Right lobe of liver (tissue), 4 donors: ENCODE measurements around the gene THEM4.

Experiments used
- POLR2A ChIP-seq: fragments of 450-650 bp; IDR thresholded peaks from one replicate; pipeline ENCODE4 v1.6.1; 2017; ENCODE audit warnings: antibody characterized with exemption, mild to moderate bottlenecking
- TF ChIP-seq, protein P1 (sequence below), 4 donors: fragments of 200-600 bp in 3 of 4; fragments of 450-650 bp in 1 of 4; IDR thresholded peaks; one replicate each; pipeline versions ENCODE4 v1.5.1 to v1.8.0; 2016 to 2022; ENCODE audit warnings: antibody characterized with exemption in 4 of 4, mild to moderate bottlenecking in 2 of 4
- donor health status: DM: no; HTN: no; CAD: no.
- donor health status: DM: no; HTN: no; CAD: no.
- donor health status: DM: no; HTN: yes; CAD: no.

DNA sequence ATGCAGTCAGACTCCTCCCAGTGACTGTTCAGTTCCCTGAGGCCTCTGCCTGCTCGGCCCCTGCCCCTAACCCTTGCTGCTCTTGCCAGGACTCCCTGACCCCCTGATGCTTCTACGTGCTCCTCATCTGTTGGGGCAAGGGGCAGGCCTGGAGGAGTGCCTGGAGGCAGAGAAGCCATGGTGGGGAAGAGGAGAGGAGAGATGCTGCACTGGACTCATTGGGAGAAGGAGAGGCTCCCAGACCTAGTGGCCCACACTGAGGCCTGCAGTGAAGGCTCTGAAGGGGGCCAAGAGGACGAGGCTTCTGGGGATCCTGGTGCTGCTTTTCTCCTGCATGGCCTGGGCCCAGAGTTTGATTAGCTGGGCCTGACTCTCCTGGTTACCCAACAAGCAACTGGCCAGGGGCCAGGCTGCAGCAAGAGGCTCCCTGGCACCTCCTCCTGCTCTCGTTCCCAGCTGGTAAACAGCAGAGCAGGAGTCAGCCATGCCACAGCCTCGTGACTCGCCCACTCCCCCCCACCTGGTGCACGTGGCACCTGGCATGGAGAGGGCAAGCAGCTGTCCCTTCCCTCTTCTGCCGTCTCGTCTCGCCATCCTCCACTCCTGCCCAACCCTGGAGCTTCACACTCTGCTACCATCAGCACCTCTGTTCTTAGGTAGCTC, 76.9 kb downstream of the THEM4 start:
- TF ChIP-seq, protein P1, sequence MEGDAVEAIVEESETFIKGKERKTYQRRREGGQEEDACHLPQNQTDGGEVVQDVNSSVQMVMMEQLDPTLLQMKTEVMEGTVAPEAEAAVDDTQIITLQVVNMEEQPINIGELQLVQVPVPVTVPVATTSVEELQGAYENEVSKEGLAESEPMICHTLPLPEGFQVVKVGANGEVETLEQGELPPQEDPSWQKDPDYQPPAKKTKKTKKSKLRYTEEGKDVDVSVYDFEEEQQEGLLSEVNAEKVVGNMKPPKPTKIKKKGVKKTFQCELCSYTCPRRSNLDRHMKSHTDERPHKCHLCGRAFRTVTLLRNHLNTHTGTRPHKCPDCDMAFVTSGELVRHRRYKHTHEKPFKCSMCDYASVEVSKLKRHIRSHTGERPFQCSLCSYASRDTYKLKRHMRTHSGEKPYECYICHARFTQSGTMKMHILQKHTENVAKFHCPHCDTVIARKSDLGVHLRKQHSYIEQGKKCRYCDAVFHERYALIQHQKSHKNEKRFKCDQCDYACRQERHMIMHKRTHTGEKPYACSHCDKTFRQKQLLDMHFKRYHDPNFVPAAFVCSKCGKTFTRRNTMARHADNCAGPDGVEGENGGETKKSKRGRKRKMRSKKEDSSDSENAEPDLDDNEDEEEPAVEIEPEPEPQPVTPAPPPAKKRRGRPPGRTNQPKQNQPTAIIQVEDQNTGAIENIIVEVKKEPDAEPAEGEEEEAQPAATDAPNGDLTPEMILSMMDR (IDR thresholded peaks at IDR 0.05) = no peak
- no peak for TF ChIP-seq POLR2A
